ENCODE results near the gene ERCC6.

Gene ERCC6

DNA sequence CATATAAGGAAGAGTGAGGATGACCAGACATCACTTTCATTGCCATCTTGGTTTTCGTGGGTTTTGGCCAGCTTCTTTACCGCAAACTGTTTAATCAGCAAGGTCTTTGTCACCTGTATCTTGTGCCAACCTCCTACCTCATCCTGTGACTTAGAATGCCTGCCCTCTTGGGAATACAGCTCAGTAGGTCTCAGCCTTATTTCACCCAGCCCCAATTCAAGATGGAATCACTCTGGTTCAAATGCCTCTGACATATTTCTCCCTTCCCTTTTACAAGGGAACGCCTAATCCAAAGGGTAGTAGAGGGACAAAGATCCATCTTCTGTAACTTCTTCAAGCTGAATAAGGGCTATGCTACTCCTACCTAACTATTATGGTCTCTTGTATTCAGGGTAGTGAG, 4.7 kb upstream of the ERCC6 start:
- no peak for DNase-seq

DNA sequence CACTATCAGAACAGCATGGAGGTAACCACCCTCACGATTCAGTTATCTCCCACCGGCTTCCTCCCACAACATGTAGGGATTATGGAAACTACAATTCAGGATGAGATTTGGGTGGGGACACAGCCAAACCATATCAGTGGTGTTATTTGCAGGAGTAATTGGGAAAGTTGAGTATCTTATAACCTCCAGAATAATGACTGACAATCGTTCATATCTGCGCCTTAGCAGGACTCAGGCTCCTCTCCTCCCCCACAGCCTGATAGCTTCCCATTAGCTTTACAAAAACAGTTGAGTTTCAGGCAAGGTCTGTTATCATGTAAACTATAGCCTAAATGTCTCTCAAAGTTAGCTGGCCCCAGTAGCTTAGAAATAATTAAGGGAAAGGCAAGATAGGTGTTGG, 3.4 kb upstream of the ERCC6 start:
- no peak for DNase-seq

DNA sequence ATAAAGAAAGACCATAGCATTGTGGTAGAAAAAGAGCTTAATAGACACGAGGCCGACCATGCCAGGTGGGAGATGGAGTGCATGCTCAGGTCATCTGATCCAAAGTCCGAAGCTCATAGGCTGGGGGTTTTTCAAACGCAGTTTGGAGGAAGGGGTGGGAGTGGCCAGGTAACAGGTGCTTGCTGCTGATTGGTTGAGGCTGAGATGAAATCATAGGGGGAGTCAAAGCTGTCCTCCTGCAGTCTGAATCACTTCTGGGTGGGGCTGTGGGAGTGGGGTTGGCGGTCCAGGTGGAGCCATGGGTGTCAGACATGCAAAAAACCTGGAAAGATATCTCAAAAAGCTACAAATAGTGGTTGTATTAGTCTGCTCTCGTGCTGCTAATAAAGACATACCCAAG, 2.8 kb upstream of the ERCC6 start:
- no peak for DNase-seq

DNA sequence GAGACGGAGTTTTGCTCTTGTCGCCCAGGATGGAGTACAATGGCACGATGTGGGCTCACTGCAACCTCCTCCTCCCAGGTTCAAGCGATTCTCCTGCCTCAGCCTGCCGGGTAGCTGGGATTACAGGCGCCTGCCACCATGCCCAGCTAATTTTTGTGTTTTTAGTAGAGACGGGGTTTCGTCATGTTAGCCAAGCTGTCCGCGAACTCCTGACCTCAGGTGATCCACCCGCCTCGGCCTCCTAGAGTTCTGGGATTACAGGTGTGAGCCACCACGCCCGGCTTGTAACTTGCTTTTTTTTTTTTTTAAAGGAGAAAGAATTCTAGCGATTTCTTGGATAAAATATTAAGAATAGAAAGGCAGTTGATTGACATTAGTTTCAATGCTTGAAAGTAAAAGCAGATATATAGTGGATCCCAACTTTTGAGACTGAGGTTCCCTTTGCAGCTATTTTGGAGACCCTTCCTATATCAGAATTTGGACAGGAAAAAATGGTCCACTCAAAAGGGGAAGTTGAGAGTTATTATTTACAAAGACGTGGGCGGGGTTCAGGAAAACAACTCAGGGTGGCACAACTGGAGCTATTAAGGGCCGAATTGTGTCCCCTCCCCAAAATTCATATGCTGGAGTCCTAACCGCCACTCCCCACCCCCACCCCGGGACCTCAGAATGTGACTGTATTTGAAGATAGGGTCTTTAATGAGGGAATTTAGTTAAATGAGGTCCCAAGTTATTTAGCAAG, 1.3 kb upstream of the ERCC6 start:
- no peak for DNase-seq

DNA sequence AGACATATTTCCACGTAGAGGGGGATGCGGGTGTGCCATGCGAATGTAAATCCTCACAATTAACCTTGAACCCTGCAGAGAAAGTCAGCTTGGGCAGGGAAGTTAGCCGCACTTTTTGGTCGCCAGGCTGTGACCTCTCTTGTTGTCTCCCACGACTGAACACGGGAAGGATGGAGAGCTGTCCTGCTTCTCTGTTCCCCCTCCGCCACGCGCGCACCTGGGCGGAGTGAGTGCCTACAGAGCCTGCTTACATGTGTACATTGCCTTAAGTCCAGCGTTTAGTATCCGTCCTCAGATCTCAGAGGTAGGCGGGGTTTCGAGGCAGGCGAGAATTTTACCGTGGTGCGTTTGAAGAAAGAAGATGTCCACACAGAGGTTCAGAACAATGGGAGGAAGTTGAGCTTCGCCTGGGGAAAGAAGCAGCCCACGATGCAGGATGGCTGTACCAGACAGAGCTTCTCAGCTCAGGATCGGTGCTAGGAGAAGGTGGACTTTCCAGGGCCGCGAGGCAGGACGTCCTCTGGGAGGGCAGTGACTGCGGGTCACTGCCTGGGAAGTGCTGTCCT, 482 bp upstream of the ERCC6 start:
- no peak for DNase-seq

DNA sequence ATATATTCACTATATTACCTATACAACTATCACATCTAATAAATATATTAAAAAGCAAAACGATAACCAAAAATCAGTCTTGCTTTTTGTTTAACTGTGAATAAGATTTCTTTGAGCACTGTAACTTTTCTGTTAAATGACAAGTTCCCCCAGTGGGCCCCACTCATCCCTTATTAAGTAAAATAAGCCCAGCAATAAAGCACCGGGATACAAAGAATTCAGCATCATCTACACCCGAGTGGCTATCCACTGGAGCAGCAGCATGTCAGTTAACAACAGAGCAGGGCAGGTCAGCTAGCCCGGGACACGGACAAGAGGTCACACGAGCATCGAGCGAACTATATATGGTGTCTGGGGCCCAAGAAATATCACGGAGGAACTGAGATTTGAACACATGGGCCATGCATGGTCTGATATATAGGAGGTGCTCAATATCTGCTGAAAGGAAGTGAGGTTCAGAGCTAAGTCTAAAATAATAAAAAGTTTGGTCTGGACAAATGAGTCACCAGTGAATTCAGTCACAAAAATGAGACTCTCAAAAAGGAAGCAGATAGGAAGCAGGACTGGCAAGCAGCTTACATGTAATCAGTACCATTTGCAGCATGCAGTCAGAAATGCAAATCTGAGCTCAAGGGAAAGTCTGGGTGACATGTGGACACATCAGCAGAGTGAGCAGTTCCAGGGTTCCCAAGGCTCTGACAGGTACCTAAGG, 4.1 kb downstream of the ERCC6 start:
- no peak for DNase-seq

DNA sequence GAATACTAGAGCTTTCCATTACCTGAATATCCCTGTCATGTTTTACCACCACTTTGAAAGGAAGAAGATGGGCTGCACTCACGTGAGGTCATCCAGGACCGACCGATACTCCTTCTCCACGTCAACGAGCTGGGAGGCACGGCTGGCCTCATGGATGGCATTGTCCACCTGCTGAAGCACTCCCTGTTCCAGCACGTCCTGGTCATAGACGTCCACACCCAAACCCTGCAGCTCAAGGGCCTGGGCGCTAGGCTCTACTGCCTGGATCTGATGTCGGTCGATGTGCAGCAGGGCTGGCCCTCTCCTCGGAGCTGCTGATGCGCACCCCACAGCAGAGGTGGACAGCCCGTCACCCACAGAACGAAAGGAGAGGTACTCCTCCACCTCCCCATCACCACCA, 6.5 kb downstream of the ERCC6 start:
- DNase-seq = no peak

DNA sequence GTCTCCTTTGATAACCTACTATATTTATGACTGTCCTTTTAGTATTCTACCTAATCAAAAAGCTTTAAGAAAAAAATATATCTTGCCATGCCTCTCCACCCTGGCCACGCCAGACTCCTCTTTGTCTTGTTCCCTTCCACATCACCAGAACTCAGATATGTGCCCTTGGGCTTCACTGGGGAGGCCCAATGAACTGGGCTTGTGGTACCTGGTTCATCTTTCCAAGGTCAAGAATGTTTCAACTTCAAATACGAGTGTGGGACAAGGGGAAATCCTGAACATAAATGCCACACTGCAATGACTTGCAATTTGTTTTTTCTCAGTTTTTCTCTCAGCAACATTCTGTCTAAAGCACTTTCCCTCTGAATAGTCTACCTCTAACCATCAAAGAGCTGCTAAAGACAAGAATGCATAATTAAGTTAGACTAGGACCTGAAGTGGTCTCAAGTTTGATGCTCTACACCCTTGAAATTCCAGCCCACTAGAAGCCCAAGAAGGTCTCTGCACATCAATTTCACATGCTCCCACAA, 9.9 kb downstream of the ERCC6 start:
- no peak for DNase-seq

DNA sequence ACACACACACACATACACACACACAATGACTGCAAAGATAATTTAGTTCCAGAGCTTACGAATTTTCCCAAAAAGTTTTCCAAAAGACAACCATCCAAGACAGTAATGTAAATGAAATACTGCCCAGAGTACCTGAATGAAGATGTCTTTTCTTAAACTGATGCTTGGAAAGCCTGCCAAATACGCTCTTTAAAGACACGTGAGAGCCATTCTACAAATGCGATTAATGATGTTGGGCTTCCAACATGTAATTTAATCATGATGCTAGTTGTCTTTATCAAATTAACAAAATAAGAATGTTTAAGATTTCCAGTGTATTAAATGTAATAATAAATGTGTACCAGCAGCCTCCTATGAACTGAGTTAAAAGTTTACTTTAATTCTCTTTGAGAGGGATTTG, 11.1 kb downstream of the ERCC6 start:
- DNase-seq = no peak

DNA sequence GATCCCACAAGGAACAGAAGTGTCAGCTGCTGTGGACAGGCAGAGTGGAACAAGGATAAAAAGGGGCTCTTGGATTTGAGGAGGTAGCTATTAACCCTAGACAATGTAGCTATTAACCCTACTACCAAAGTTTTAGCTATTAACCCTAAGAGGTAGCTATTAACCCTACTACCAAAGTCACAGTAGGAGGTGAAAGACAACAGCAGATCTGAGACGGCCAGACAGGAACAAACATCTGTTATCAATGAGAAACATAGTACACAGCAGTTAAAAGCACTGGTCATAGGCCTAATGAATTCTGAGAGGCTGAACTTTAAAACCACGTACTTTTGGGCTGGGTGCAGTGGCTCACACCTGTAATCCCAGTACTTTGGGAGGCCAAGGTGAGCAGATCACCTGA, 11.9 kb downstream of the ERCC6 start:
- no peak for DNase-seq

DNA sequence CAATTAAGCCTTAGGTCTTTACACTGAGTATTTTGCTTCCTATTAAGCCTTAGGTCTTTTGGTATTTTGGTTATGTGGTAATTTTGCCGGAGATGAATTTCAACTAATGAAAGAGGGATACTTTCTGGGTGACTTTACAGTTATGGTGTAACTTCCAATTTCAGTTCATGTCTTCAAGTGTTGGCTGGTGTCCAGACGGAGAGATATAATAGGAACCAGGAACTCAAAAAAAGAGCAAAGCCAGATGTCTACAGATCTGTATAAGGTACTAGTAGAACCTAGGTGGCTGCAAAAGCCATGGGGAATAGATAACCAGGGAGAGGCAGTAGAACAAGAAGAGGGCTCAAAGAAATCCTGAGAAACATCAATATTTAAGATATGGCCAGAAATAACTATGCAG, 12.3 kb downstream of the ERCC6 start:
- DNase-seq = no peak

DNA sequence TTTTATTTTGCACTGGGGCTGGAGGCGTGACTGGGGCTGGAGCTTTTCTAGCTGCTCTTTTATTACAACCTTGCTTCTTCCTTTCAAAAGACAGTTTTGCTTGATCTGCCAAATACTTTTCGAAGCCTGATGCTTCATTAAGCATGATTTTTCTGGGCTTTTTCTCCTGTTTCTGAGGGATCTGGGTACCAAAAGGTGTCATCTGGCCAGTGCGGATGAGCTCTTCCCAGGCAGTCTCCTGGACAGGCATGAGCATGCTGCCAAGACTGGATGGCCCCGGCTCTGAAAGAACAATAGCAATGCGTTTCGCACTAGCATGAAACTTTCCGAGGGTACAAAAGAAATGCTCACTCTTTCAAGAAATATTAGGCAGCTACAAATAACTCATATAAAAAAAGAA, 14.4 kb downstream of the ERCC6 start:
- no peak for DNase-seq

DNA sequence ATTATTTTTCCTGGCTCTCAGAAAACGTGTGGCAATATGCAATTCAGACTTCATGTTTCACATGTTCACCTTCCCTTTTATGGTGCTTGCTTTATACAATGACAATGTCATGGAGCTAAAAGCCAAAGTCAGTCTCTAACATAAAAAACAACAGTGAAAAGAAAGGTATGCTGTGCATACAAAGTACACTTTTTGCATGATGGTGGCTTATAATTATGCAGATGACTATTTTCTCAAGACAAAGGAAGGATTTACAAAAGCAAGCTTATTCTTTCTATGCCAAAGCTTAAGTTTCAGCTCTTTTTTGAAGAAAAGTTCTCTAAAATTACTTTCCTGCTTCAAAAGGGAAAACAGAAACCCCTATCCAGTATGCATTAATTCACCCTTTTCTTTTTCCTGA, 15.6 kb downstream of the ERCC6 start:
- no peak for DNase-seq

DNA sequence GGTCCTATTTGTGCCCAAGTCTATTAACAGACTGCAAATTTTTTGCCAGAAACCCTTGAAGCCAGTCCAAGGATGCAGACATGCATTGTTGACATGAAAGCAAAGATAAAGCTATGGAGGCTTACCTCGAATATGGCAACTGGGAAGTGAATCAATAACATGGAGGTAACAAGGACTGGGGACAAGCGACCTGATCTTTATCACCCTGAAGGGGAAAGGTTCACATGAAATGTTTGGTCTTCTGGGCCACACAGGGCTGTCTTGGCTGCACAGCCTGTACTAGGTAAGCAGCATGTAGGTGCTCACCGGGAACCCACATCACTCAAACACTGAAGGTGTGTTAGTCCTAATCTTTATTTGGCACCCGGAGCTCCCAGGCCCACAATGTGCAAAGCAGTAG, 17.9 kb downstream of the ERCC6 start:
- no peak for DNase-seq

DNA sequence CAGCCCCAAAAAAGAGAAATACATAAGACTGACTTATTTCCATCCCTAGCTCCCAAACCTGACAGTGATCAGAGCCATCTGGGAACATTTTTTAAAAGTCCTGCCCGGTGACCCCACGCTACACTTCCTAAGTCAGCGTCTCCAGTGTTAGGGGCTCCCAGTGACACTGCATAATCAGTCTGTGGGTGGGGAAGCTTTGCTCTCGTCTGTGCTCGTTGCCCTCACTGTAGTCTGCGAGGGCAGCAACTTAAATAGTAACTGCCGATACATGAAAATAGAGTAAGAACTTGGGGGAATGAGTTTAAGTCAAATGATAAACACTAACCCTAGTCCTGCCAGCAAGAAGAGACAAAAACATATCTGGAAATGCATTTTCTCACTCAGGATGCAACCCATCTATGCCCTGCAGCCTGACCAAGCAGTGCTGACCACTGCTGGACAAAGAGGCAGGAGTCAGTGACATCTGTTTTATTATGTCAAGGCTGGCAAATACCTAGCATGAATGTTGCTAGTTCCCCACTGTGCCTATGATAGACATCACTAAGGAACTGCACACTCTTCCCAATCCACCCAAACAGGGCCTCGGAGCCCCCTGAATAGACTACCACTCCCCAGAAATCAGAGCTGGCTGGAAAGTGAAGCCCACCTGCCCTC, 18.7 kb downstream of the ERCC6 start:
- no peak for DNase-seq

DNA sequence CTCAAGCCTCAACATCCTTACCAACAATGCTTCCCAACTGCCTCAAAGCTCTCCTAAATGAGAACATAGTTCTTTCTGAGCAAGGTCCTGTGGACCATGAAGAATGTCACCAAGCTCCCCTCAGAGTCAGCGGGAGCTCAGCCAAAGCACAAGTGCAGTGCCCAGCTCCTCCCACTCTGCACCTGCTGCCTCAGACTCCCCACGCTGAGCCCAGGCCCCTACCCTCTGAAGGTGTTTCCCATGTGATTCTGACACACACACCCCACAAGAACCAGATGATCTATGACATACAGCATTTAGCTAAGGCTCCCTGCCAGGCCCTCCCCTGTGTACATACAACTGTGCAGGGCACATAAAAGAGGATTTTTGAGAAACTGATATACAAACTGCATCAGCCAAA, 19.2 kb downstream of the ERCC6 start:
- DNase-seq = no peak

DNA sequence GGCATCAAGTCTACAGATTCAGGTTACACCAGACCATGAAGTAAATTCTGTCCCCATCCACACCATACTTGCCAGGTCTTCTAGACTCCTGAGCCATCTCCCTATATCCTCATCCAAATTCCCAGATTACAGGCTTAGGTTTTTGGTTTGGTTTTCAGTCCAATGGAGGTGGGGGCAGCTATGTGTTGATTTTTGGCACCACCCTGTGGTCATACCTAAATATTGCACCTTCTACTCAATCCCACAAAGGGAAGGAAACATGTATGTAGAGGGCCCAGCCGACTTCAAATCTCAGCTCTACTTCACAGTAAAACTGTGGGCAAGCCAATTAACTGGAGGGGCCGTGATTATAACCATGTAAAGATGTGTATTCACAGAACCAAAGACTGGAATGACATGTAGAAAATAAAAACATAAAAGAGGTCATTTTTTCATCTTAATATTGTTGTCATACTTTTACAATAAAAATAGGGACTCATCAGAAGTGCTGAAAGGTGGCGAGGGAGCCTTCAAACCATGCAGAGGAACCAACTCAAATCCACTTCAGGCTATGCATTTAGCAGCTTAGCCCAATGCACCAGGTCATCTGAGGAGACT, 19.8 kb downstream of the ERCC6 start:
- no peak for DNase-seq

DNA sequence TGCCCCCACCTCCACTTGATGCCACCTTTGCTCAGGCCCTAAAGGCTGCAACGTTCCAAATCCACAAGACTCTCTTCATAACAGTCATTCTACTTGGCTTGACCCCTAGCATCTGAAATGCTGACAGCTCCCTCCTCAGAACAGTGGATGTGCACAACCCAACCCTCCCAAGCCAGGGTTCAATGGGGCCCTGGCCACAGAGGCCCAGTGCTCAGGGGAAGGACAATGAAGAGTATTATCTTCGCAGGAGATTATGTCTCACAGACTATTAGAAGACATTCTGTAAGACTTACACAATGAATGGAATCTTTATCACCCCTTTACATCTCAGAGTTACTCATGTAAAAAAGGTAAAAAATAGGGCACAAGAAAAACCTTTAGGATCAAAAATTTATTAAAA, 20.4 kb downstream of the ERCC6 start:
- DNase-seq = no peak

DNA sequence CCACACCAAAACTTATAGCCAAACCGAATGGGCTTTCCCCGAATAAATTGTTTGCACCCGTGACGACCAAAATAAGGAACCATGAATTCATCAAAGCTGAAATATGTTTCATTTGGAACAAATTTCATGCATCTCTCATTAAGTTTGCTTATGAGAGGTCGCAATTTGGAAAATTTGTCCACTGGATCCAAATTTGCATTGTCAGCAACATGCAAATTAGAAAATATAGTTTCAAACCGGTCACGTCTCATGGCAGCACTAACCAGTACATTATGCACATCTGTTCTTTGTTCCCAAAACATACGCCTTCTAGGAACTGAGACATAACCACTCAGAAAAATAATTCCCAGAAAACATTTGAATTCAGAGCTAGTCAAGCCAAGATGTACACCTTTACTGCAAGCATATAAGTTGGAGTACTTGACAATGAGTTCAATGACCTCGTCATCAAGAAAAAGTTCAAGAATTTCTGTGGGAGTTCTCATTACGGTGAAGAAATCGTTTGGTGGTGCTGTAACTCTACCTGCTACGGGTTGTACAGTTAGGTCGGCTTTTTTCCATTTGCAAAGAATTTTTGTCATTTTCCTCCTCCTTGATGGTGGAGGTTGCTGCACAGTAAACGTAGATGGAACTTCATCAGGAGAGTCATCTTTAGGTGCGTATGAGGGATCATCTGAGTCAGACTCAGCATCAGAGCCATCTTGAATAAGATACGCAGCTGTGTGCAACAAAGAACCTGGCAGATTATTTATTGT, 22.5 kb downstream of the ERCC6 start:
- DNase-seq = no peak

DNA sequence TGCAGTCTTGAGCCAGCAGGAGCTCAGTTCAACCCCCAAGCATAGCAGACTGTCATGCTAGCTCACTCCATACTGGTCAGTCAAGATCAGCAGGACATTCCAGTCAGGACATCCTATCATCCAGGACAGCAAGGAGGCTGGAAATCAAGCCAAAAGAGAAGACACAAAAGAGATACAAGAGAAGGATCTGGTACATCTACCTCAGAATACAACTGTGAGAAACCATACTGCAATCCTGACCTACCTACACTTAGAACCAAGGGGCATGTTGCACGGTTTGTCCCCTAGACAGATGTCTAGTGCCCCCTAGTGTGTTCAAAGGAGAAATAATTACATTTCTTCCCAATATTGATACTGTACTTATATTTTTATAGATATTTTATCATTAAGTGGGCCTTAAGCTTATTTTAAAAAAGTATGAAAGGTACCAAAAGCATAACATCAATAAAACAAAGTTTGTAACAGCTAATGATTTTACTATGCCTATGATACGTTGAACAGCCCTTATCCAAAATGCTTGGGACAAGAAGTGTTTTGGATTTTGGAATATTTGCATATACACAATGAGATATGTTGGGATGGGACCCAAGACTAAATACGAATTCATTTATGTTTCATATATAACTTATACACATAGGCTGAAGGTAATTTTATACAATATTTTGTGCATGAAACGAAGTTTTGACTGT, 26.7 kb downstream of the ERCC6 start:
- DNase-seq = peak in 1 of 2 experiments; percentile 10

DNA sequence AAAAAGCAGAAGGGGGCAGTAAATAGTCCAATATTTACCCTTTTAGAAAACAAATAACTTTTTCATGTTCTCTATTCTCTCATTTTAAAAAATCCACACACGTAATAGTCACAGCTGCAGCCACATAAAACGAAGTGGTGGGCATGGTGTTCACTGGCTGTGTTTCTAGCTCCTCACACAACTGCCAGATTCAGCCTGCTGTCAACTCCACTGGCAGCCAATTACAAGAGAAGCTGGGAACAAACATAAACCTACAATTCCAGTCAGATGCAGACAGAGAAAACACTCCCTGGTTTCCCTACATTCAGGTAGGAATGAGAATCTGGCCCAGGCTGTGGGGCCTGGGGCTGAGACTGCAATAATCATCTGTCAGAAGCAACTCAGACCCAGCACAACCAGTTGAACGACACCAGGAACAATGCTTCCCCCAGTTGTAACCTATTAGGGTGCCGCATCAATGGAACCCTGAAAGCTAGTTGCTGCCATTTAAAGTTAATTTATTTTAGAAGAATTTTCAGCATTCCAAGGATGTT, 29.1 kb downstream of the ERCC6 start:
- no peak for DNase-seq

DNA sequence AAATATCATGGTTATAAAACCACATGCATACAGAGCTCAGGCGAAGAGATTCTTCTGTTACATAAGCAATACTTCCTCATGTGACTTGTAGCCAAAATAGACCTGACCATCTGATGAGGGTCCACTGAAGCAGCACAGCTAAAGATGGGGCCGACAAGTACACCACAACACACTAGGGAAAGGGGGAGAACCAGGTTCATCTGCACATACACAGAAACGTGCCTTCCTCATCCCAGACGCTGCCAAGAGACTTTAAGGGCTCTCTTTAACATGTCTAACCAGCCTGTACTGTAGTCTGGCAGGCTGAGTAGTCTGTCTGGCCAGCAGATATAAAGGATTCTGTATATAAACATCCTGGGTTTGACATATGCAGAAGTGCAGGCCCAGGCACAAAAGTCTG, 30.3 kb downstream of the ERCC6 start:
- DNase-seq = no peak

Data from SHP77 (cell line).